Bone marrow (tissue), 2 donors: ENCODE data around the gene FNBP1.
"Not testable (repeated sequence)": the region's sequence is repeated elsewhere in the genome, so short reads cannot be mapped to it uniquely, and the experiment has no call there.

ENCODE experiments used
- DNase-seq, 2 donors: peaks; one replicate each; lab custom pipeline; 2025; lab: John Stamatoyannopoulos, UW

FNBP1 gene

DNA sequence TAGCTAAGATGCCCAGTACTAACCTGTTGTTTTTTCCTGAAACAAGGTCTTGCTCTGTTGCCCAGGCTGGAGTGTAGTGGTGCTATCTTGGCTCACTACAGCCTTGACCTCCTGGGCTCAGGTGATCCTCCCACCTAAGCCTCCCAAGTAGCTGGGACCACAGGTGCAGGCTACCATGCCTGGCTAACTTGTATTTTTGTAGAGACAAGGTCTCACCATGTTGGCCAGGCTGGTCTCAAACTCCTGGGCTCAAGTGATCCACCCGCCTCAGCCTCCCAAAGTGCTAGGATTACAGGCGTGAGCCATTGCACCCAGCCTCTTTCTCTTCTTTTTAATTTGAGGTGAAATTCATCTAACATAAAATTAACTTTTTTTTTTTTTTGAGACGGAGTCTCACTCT lies 21.1 kb downstream of the FNBP1 start:
- DNase-seq: not testable (repeated sequence)

- no peak for DNase-seq
Measured at GRCh38 chr9:130021123-130021522, 21.9 kb downstream of the FNBP1 start.

DNA sequence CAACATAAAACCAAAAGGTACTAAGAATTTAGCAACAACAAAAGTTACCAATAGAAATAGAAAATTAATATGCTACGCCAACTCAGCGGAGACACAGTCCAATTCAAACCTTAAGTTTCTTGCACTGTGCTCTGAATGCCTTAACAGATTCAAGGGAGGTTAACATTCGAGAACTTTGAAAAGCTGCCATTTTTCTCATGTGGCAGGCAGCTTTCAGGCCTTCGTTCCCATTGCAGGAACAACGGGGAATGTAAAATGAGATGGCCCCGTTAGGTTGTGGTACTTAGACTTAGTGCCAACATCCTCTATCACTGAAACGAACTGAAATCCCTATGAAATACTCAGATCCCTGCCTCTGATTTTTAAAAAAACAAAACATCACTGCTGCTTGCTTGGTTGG lies 22.4 kb downstream of the FNBP1 start:
- DNase-seq: no peak

- no peak for DNase-seq
Measured at GRCh38 chr9:130018265-130018664, 24.7 kb downstream of the FNBP1 start.

- not testable (repeated sequence) for DNase-seq
Measured at GRCh38 chr9:130017510-130017909, 25.5 kb downstream of the FNBP1 start.

GRCh38 chr9:130017076-130017475 lies 25.9 kb downstream of the FNBP1 start:
- no peak for DNase-seq

DNA sequence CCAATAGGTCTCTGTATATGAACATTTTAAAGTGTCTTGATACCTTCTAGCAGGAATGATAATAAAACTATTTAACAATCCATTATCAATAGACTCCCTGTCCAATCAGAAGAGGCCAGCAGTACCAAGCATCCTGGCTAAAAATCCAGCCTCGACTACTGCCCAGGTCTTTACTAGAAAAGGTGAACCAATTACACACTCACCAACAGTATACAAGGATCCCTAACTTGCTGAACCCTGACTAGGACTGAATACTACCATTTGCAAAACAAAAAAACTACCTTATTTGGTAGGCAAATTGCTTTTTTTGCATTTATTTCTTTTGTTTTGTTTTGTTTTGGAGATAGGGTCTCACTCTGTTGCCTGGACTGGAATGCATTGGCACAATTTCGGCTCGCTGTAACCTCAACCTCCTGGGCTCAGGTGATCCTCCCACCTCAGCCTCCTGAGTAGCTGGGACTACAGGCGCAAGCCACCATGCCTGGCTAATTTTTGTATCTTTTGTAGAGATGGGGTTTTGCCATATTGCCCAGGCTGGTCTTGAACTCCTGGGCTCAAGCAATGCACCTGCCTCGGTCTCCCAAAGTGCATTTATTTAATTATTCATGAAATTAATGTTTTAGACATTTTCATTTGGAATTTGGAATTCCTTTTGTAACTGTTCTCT lies 27.5 kb downstream of the FNBP1 start:
- no peak for DNase-seq

DNA sequence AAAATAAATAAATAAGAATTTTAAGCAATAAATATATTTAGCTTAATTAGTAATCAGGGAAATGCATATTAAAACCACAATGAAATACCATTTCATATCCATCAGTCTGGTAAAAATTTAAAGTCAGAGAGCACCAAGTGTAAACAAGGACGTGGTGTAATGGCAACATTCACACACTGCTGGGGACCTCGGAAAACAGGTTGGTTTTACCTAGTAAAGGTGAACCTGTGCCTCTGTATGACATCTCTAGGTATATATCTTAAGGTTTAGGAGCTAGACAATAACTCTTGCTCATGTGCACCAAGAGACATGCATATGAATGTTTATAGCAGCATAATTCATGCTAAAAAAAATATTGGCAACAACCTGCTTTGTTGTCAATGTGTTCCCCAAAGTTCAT lies 29.7 kb downstream of the FNBP1 start:
- DNase-seq: no peak

GRCh38 chr9:130010151-130010988 lies 32.6 kb downstream of the FNBP1 start:
- DNase-seq: no peak

DNA sequence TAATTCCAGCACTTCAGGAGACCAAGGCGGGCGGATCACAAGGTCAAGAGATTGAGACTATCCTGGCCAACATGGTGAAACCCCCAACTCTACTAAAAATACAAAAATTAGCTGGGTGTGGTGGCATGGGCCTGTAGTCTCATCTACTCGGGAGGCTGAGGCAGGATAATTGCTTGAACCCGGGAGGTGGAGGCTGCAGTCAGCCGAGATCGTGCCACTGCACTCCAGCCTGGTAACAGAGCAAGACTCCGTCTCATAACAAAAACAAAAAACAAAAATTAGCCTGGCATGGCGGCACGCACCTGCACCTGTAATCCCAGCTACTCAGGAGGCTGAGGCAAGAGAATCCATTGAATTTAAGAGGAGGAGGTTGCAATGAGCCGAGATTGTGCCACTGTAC lies 33.4 kb downstream of the FNBP1 start:
- not testable (repeated sequence) for DNase-seq

- DNase-seq: no peak
Measured at GRCh38 chr9:130008538-130008937, 34.5 kb downstream of the FNBP1 start.

GRCh38 chr9:130006952-130007351 lies 36.0 kb downstream of the FNBP1 start:
- DNase-seq: not testable (repeated sequence)

DNA sequence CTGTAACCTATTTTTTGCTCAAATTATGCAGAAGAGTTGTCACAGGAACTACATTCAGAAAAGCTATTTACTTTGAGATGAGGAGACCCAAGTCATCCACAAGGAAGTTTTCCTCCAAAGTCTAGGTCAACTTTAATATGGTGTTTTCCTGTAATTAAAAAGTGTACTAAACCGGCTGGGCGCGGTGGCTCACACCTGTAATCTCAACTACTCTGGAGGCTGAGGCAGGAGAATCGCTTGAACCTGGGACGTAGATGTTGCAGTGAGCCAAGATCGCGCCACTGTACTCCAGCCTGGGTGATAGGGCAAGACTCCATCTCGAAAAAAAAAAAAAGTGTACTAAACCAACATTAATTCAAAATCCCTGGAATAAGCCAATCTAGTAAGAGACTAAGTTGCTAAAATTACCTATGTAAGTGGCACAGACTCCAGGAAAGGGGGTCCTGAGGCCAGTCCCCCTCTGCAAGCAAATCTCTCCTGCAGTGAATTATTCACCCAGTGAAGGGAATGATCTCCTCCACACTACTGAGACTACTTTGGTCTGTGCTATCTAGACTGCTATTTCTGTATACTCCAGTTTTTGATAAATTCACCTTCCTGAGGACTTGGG lies 38.9 kb downstream of the FNBP1 start:
- DNase-seq: no peak

DNA sequence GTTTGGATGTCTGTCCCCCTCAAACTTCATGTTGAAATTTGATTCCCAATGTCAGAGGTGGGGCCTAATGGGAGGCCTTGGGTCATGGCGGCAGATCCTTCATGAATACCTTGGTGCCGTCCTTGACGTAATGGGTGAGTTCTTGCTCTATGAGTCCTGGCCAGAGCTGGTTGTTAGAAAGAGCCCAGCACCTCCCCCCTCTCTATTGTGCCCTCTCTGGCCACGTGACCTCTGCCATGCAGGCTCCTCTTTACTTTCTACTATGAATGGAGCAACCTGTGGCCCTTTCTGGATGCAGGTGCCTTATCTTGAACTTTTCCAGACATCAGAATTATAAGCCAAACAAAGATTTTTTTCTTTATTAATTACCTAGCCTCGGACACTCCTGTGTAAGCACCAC lies 40.7 kb downstream of the FNBP1 start:
- DNase-seq: no peak

DNA sequence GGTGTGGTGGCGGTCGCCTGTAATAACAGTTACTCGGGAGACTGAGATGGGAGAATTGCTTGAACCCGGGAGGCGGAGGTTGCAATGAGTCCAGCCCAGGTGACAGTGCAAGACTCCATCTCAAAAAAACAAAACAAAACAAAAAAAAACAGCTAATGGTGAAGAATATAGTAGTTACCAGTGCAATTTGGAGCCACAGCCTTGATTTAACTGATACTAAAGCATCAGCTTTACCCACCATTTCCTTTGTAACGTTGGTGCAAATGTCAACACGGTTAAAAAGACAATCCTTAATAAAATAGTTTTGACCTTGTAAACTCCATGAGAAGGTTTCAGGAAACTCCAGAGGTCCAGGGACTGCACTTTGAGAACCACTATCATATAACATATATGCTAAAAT lies 41.8 kb downstream of the FNBP1 start:
- no peak for DNase-seq

- no peak for DNase-seq
Measured at GRCh38 chr9:129999141-129999510, 43.9 kb downstream of the FNBP1 start.

DNA sequence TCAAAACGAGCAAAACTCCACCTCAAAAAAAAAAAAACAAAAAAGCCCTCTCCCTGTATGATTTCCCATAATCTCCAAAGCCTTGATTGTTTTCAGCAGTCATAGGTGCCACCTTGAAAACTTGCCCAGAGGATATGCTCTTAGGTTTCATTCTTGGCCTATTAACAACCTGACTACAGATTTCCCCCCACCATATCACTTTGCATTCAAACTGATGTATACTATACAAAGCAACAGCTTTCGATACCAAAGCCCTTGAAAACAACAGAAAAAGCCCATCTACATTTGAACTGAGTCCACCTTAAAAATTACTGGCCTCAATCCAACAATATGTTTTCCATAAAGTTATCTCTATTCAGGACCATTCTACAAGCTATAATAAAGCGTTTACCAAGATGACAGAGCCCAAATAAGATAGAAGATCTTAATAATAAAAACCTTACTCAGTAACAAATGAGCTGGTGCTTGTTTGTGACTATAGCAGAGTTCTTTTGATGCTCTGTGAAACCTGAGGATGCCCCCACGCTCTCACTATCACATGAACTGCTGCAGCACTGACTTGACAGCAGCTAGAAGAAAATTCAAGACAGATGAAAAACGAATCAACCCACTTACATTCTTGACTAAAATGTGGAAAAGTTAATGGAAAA lies 44.4 kb downstream of the FNBP1 start:
- no peak for DNase-seq

- DNase-seq: not testable (repeated sequence)
Measured at GRCh38 chr9:129997706-129998105, 45.3 kb downstream of the FNBP1 start.

GRCh38 chr9:129996161-129996830 lies 46.7 kb downstream of the FNBP1 start:
- DNase-seq: peak in 1 of 2 donors; percentile 43

- DNase-seq: no peak
Measured at GRCh38 chr9:129995409-129996160, 47.4 kb downstream of the FNBP1 start.

GRCh38 chr9:129994882-129995281 lies 48.1 kb downstream of the FNBP1 start:
- no peak for DNase-seq
